NCI-H146 treated with DMSO at 0.1 percent for 48 hours (cell line): ENCODE data around the gene PLGRKT.
A peak's percentile ranks its signal among the peaks of the same experiment; 100 is the strongest.
"Not testable (repeated sequence)": the region's sequence is repeated elsewhere in the genome, so short reads cannot be mapped to it uniquely, and the experiment has no call there.

Experiments
- DNase-seq: peaks from one replicate; lab custom pipeline; 2025; ENCODE audit not compliant: unreplicated experiment; lab: John Stamatoyannopoulos, UW

The PLGRKT gene

DNA sequence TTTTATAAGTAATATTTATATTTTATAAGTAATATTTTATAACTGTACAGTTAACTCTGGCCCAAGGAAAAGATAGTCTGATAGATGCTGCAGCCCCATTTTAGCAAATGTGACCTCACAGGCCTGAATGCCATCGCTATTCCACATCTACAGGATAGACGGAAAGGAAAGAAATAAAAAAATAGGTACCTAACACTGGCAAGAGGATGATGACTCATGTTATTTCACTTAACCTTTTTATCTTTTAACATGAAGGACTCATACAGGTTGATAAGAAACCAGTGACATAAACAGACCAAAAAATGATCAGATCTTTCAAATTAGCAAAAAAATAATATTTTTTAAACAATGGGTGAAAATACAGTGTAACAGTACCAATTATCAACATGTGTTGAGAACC lies 15.3 kb upstream of the PLGRKT start:
- no peak for DNase-seq

GRCh38 chr9:5452286-5452609 lies 14.5 kb upstream of the PLGRKT start:
- DNase-seq = no peak

DNA sequence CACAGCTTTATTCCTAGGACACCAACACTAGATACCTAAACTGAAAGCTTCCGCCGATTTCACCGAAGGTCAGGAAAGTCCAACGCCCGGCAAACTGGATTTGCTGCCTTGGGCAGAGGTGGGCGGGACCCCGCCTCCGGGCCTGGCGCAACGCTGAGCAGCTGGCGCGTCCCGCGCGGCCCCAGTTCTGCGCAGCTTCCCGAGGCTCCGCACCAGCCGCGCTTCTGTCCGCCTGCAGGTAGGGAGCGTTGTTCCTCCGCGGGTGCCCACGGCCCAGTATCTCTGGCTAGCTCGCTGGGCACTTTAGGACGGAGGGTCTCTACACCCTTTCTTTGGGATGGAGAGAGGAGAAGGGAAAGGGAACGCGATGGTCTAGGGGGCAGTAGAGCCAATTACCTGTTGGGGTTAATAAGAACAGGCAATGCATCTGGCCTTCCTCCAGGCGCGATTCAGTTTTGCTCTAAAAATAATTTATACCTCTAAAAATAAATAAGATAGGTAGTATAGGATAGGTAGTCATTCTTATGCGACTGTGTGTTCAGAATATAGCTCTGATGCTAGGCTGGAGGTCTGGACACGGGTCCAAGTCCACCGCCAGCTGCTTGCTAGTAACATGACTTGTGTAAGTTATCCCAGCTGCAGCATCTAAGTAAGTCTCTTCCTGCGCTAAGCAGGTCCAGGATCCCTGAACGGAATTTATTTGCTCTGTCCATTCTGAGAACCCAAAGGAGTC lies 12.8 kb upstream of the PLGRKT start, which contains the start of gene CD274:
Gene CD274 (plus strand): TSS at position 184 of the 733 bp plus-strand sequence. CDS start 5,572 bp downstream, outside the sequence.
- DNase-seq = peak; percentile 75

GRCh38 chr9:5449521-5450358 lies 12.0 kb upstream of the PLGRKT start:
- no peak for DNase-seq

DNA sequence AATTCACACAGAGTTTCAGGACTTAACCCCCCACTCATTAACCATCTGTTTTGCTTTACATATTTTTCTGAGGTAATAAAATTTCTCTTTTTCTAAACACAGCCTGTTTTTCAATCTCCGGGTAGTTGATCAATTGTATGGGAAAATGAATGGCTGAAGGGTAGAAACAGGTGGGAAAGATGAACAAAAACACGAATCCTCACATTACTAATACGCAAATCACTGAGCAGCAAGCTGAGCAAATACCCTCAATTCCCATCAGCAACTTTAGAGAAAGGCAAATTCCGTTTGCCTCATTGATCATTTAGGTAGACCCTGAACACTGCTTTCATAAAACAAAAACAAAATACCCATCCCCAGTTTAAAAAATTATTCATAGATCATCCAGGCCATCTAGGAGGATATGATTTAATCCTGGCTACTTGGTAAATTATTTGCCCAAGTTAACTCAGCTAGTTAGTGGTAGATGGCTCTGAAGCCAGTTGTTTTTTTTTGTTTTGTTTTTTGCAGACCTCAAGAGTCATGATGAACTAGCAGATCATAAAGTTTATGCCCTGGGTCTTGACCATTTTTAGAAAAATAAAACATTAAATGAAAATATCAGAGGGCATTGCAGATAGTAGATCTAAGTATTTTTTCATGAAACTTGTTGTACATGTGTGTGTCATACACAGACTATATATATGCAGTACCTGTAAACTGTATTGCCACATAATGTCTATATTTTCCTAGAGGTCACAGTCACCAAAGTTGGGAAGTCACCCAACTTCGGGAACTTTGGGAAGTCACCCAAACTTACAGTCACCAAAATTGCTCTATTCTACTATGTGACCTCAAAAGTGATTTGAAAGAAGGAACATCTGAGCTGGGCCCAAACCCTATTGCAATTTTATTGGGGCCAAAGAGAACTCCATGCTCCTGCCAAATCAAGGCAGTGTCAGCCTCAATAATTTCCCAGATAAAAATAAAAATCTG lies 11.0 kb upstream of the PLGRKT start:
- DNase-seq = no peak

DNA sequence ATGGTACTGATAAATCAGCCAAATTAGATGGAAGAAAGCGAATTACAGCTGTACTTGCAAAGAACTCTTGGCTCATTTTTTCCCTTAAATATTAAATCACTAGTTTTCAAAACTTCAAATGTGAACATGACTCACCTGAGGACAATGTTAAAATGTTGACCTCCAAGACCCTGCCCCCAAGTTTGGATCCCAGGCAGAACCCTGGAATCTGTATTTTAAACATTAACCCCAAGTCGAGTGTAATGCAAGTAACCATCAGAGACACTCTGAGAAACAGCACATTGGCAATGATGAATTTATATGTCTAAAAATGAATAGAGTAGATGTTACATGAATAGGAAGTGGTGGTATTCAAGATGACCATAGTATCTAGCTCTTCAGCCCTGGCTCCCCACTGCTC lies 10.3 kb upstream of the PLGRKT start:
- no peak for DNase-seq

- DNase-seq = no peak
Measured at GRCh38 chr9:5447337-5447736, 9.6 kb upstream of the PLGRKT start.

DNA sequence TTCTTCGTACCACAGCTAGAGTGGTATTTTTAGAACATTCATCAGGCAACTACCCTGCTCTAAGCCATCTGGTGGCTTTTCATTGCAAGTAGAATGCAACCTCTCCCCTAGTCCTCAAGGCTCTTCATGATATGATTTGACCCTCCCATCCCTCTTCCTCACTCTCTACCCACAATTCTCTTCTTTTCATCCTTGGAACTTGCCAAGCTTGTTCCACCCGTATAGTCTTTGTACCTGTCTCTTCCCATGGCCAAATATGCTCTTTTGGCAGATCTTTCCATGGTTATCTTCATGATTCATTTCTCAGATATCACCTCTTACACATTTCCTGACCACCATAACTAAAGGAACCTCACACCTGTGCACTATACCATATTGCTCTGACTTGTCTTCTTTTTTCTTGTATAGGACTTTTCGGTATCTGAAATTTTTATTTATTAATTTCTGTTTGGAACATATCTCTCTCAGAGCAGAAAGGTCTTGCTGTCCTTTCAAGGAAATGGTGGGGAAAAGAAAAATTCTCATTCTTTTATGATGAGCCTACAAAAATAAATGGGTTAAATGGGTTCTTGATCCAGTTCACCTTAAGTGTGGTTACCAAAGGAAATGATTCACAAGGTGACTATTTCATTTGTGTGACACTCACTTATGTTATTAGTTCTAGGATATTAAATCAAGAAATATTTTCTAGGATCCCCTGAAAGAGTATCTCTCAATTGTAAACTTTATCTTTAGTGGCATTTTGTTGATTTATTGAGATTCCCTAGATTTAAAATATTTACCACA lies 8.9 kb upstream of the PLGRKT start:
- DNase-seq = no peak

GRCh38 chr9:5445886-5446285 lies 8.2 kb upstream of the PLGRKT start:
- no peak for DNase-seq

DNA sequence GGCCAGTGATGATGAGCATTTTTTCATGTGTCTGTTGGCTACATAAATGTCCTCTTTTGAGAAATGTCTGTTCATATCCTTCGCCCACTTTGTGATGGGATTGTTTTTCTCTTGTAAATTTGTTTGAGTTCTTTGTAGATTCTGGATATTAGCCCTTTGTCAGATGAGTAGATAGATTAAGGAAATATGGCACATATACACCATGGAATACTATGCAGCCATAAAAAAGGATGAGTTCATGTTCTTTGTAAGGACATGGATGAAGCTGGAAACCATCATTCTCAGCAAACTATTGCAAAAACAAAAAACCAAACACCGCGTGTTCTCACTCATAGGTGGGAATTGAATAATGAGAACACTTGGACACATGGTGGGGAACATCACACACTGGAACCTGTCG lies 7.4 kb upstream of the PLGRKT start:
- not testable (repeated sequence) for DNase-seq

GRCh38 chr9:5443850-5444249 lies 6.1 kb upstream of the PLGRKT start:
- DNase-seq = no peak

DNA sequence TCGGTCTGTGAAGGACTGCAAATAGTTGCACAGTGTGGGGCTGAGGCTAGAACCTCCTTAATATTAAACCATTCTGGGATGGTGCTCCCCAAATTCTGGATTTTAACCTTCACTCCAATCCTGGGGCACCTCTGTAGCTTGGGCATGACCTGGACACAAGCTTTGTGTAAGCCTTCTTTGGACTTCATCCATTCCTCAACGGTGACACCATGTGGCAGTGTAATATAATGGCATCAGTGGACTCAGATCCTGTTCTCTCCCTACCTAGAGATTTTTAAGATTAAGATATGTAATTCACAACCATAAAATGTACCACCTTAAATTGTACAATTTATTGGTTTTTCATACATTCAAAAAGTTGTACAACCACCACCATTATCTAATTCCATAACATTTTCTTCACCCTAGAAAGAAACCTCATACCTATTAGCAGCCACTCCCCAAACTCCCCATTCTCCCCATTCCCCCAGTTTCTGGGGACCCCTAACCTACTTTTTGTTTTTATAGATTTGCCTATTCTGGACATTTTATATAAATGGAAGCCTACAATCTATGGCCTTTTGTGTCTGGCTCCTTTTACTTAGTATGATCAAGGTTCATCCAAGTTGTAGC lies 4.8 kb upstream of the PLGRKT start:
- peak; percentile 40 for DNase-seq

- no peak for DNase-seq
Measured at GRCh38 chr9:5441043-5441442, 3.3 kb upstream of the PLGRKT start.

DNA sequence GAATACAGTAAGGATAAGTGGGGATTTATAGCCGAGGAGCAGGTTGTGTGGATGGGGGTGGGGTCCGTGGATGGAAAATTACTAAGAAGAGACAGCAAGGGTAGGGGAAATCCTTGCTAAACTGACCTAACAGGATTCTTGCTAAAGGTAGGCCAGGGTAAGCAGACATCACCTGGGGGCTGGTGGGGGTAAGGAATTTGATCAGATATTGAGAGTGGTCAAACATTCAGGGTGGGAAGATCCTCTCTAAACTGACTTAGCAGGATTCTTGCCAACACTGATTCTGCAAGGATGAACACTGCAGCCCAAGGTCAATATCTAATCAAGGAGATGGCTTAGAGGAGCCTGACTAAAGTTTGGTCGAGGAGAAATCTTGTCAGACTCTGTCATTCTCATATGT lies 2.7 kb upstream of the PLGRKT start:
- DNase-seq = no peak

DNA sequence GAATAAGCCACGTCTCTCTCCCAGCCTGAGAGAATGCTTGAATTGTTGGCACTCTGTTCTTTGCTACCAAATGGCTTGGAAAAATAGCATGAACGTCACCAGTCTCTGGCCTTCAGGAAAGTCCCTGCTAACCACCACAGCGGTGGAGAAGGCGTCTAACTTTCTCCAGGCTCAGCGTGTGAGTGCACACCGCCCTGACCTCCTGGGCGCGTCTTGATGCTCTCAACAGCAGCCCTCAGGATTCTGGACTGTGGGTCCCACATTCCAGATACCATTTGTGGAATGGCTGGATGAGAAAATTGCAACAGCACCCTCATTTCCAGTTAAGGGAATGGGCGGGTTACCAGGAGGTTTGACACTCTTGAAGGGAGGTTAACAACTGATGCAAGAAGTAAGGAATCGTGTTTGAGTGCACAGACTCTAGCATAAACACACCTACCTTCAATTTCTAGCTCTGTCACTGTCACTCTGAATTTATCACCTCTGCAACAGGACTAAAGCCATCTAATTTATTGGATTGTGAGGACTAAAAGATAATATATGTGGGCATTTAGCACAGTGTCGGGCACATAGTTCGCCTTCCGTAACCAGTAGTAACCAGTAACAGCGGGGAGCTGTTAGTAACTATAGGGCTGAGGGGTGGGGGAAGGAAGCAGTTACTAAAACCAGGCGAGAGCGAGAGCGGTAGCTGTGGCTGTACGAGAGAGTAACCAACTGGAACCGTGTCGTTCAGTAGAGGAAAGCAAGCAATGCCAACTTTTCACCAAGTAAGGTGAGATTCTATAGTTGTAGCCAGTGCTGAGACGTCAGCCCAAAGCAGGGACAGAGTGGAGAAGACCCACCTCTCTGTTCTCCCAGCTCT lies 807 bp upstream of the PLGRKT start:
- no peak for DNase-seq

DNA sequence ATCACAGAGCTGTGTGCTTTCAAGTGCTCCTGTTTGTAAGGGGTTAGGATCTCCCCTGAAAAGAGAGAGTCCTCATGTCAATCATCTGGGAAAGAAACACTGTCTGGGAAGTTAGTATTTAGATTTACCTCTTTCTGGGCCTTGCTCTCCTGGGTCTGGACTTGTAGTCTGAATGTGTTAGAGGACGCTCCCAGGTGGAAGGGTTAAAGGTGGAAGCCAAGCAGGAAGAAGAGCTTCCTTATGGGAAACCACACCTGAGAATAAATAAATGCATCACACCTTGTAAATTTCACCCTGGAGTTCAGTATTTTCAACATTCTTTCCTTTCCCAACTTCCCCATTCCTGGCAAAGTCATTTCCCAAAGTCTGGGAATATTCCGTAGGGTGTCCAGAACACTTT lies 1.3 kb downstream of the PLGRKT start:
- DNase-seq = no peak

- DNase-seq = no peak
Measured at GRCh38 chr9:5435912-5436311, 1.8 kb downstream of the PLGRKT start.

DNA sequence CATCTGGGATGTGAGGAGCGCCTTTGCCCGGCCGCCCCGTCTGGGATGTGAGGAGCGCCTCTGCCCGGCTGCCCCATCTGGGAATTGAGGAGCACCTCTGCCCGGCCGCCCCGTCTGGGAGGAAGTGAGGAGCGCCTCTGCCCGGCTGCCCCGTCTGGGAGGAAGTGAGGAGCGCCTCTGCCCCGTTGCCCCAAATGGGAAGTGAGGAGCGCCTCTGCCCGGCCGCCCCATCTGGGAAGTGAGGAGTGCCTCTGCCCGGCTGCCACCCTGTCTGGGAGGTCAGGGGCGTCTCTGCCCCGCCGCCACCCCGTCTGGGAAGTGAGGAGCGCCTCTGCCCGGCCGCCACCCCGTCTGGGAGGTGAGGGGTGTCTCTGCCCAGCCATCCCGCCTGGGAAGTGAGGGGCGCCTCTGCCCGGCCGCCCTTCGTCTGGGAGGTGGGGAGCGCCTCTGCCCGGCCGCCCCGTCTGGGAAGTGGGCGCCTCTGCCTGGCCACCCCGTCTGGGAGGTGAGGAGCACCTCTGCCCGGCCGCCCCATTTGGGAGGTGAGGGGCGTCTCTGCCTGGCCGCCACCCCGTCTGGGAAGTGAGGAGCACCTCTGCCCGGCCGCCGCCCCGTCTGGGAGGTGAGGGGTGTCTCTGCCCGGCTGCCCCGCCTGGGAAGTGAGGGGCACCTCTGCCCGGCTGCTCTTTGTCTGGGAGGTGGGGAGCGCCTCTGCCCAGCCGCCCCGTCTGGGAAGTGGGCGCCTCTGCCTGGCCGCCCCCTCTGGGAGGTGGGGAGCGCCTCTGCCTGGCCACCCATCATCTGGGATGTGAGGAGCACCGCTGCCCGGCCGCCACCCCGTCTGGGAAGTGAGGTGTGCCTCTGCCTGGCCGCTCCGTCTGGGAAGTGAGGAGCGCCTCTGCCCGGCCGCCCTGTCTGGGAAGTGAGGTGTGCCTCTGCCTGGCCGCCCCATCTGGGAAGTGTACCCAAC lies 3.6 kb downstream of the PLGRKT start:
- DNase-seq = not testable (repeated sequence)
